Natural killer cell (primary cell): ENCODE data around the gene PARD3B. TPM values are rescaled to one million over a fixed set of nuclear protein-coding genes. Genes with fewer than 3 reads are reported as not detected.

Source experiments
- ATAC-seq, 3 donors: fragments of 150-1000 bp in 2 of 3; fragments of 200-7000 bp in 1 of 3; cut with Tn5 transposase; 1 replicate in 1 of 3; 2 replicates in 2 of 3; pipeline ENCODE4 v1.10.0; 2021; ENCODE audit warnings: mild to moderate bottlenecking in 2 of 3, moderate library complexity in 2 of 3
- DNase-seq, 2 donors: peaks; one replicate each; pipeline versions ENCODE4 v3.0.0 to v3.0.0-alpha.2; 2013 to 2021; ENCODE audit warnings: mixed read lengths in 1 of 2
- H3K27ac ChIP-seq: one replicate; pipeline ENCODE4 v1.5.1; 2013; ENCODE audit warnings: mild to moderate bottlenecking, low read length
- H3K27me3 ChIP-seq: one replicate; pipeline ENCODE4 v1.6.1; 2013; ENCODE audit warnings: low read length; ENCODE audit not compliant: control insufficient read depth, insufficient read depth
- H3K36me3 ChIP-seq: one replicate; pipeline ENCODE4 v1.6.1; 2013; ENCODE audit warnings: low read length; ENCODE audit not compliant: control insufficient read depth, insufficient read depth
- H3K4me1 ChIP-seq: one replicate; pipeline ENCODE4 v1.6.1; 2013; ENCODE audit warnings: low read length; ENCODE audit not compliant: control insufficient read depth, insufficient read depth
- H3K4me3 ChIP-seq: one replicate; pipeline ENCODE4 v1.5.1; 2013; ENCODE audit warnings: low read length
- H3K9me3 ChIP-seq: one replicate; pipeline ENCODE4 v1.6.1; 2013; ENCODE audit warnings: low read length; ENCODE audit not compliant: control insufficient read depth, insufficient read depth
- H3K27ac Mint-ChIP-seq, 2 donors: one replicate each; pipeline ENCODE4 v1.8.0; 2022; ENCODE audit warnings: mild to moderate bottlenecking in 2 of 2, mixed read lengths in 2 of 2, moderate library complexity in 1 of 2
- H3K27me3 Mint-ChIP-seq, 2 donors: one replicate each; pipeline ENCODE4 v1.8.0; 2022; ENCODE audit warnings: low read depth in 2 of 2, mixed read lengths in 2 of 2
- H3K36me3 Mint-ChIP-seq: one replicate; pipeline ENCODE4 v1.8.0; 2022; ENCODE audit warnings: mixed read lengths
- H3K4me1 Mint-ChIP-seq, 2 donors: one replicate each; pipeline ENCODE4 v1.8.0; 2022; ENCODE audit warnings: mixed read lengths in 2 of 2
- H3K4me3 Mint-ChIP-seq: one replicate; pipeline ENCODE4 v1.8.0; 2022; ENCODE audit warnings: mild to moderate bottlenecking, moderate library complexity, mixed read lengths
- H3K9me3 Mint-ChIP-seq, 2 donors: one replicate each; pipeline ENCODE4 v1.8.0; 2022; ENCODE audit warnings: mixed read lengths in 2 of 2
- CTCF ChIP-seq: fragments of 200-600 bp; IDR thresholded peaks from one replicate; pipeline ENCODE4 v1.8.0; 2022; ENCODE audit warnings: antibody characterized with exemption
- WGBS: methylation state at CpG from one replicate; pipeline ENCODE4 v1.1.7; 2013; ENCODE audit warnings: missing lambda C conversion rate; ENCODE audit not compliant: insufficient coverage; 5-methylcytosine and 5-hydroxymethylcytosine counted together
- intact Hi-C: fragments of 100-400 bp; cut with micrococcal nuclease; formaldehyde crosslinking; loops from one replicate; pipeline ENCODE4 v1.14.2; 2022
- total RNA-seq, 4 donors: library from RNA; stranded (reverse); fragments of 120-200 nt in 1 of 4; gene quantifications; one replicate each; pipeline versions ENCODE4 v1.2.3 to v1.2.4, GENCODE V29; 2013 to 2022

PARD3B gene
- total RNA-seq, 3 donors from 2014 or later (not counting 1 experiment from before 2014, with no cell fraction given), result 0.13 to 0.45 TPM; not detected in 1

- 72% methylated on average over 5 of the region's 6 CpGs for WGBS
- H3K27me3 ChIP-seq, result no peaks in the 10 kb centered on the region
- no peaks in the 10 kb centered on the region for H3K4me1 Mint-ChIP-seq
- no peaks in the 10 kb centered on the region for H3K27me3 Mint-ChIP-seq
- H3K36me3 Mint-ChIP-seq, result no peaks in the 10 kb centered on the region
- TF ChIP-seq CTCF, result no peak
- DNase-seq (no peak), ATAC-seq (no peak)
- peaks cover 0 to 2% of the 10 kb centered on the region in 2 donors for H3K9me3 Mint-ChIP-seq
- no peak overlapping the region for H3K27ac ChIP-seq
- H3K4me3 ChIP-seq, result no peak overlapping the region
- H3K36me3 ChIP-seq, result no peaks in the 10 kb centered on the region
- H3K9me3 ChIP-seq, result no peaks in the 10 kb centered on the region
- H3K27ac Mint-ChIP-seq, result no peak overlapping the region
- H3K4me1 ChIP-seq, result no peaks in the 10 kb centered on the region
- H3K4me3 Mint-ChIP-seq, result no peak overlapping the region
- intact Hi-C loops, result no loop called here
Observed at GRCh38 chr2:205474741-205475415, 929.6 kb downstream of the PARD3B start.

- Mint-ChIP-seq H3K4me1 (no peaks in the 10 kb centered on the region), H3K4me3 (no peak overlapping the region), H3K27ac (no peak overlapping the region), H3K27me3 (no peaks in the 10 kb centered on the region), H3K36me3 (no peaks in the 10 kb centered on the region), H3K9me3 (peaks cover 0 to under 1% of the 10 kb centered on the region in 2 donors)
- ATAC-seq (no peak), DNase-seq (no peak)
- Histone ChIP-seq H3K27me3 (no peaks in the 10 kb centered on the region), H3K27ac (no peak overlapping the region), H3K4me1 (no peaks in the 10 kb centered on the region), H3K36me3 (no peaks in the 10 kb centered on the region), H3K4me3 (no peak overlapping the region), H3K9me3 (no peaks in the 10 kb centered on the region)
- intact Hi-C loops, result no loop called here
- TF ChIP-seq CTCF, result no peak
- 88% methylated on average over 3 of the region's 3 CpGs for WGBS
Observed at GRCh38 chr2:205475416-205475768, 930.1 kb downstream of the PARD3B start.

- no peak for TF ChIP-seq CTCF
- Mint-ChIP-seq H3K4me3 (no peak overlapping the region), H3K27ac (no peak overlapping the region), H3K36me3 (no peaks in the 10 kb centered on the region), H3K27me3 (no peaks in the 10 kb centered on the region), H3K9me3 (no peaks in the 10 kb centered on the region), H3K4me1 (no peaks in the 10 kb centered on the region)
- H3K4me1 ChIP-seq, result no peaks in the 10 kb centered on the region
- WGBS, result 80% methylated on average over 2 of the region's 3 CpGs
- no peak for DNase-seq
- ATAC-seq, result no peak
- no peak overlapping the region for H3K27ac ChIP-seq
- no peaks in the 10 kb centered on the region for H3K9me3 ChIP-seq
- H3K36me3 ChIP-seq, result no peaks in the 10 kb centered on the region
- no peak overlapping the region for H3K4me3 ChIP-seq
- intact Hi-C loops, result no loop called here
- H3K27me3 ChIP-seq, result no peaks in the 10 kb centered on the region
Observed at GRCh38 chr2:205477016-205477705, 931.9 kb downstream of the PARD3B start.
